ENCODE data around the gene ICE2. TPM values are rescaled to one million over a fixed set of nuclear protein-coding genes. Genes with fewer than 3 reads are reported as not detected.

ICE2 gene
- total and polyA plus RNA-seq, 2 of the 8 experiments (the other 6 are each of a cell fraction or from before 2014, with no cell fraction given): 40.0 to 87.3 TPM

- no peak for TF ChIP-seq RNF2 (IDR thresholded peaks at IDR 0.05; ENCODE audit: borderline replicate concordance, low read depth, low read length, missing control alignments, poor library complexity, severe bottlenecking)
- TF ChIP-seq CHD7 (IDR thresholded peaks at IDR 0.05; ENCODE audit: insufficient replicate concordance, low read length): no peak
- peak; percentile 72; the same call in 1 of the 2 replicates for TF ChIP-seq GTF2F1 (IDR thresholded peaks at IDR 0.05; ENCODE audit: borderline replicate concordance, low read depth, low read length)
- peak; percentile 100 for TF ChIP-seq RBBP5 (IDR thresholded peaks at IDR 0.05; ENCODE audit: borderline replicate concordance, low read depth, low read length)
- no peak for TF ChIP-seq HDAC6 (IDR thresholded peaks at IDR 0.05; ENCODE audit: low read depth, low read length)
- TF ChIP-seq SP1 (IDR thresholded peaks at IDR 0.05; ENCODE audit: low read depth, low read length): peak; percentile 59; the same call in 1 of the 2 replicates
- TF ChIP-seq SP2 (IDR thresholded peaks at IDR 0.05; ENCODE audit: low read length): no peak
Observed at GRCh38 chr15:60478566-60479360, at the start of gene ICE2 (continued).

Measured in H1 (cell line).